HG02943 (cell line): ENCODE results near the gene DPYSL5.

Experiments
- ATAC-seq: cut with Tn5 transposase; IDR thresholded peaks from one replicate; pipeline ENCODE4 v1.9.1; 2021; ENCODE audit warnings: mild to moderate bottlenecking, low read depth, moderate library complexity; ENCODE audit not compliant: unreplicated experiment

The DPYSL5 gene

GRCh38 chr2:26843041-26843440 lies 4.9 kb upstream of the DPYSL5 start:
- no peak for ATAC-seq

GRCh38 chr2:26845021-26845420 lies 2.9 kb upstream of the DPYSL5 start:
- no peak for ATAC-seq

- ATAC-seq, result no peak
These were observed 1.3 kb upstream of the DPYSL5 start for GRCh38 chr2:26846334-26847306.

- ATAC-seq, result no peak
These were observed 651 bp upstream of the DPYSL5 start for GRCh38 chr2:26847307-26847654.

- no peak for ATAC-seq
These were observed 564 bp downstream of the DPYSL5 start for GRCh38 chr2:26848336-26849055.

GRCh38 chr2:26849056-26849999 lies 1.4 kb downstream of the DPYSL5 start:
- ATAC-seq, result no peak

- ATAC-seq, result no peak
These were observed 2.1 kb downstream of the DPYSL5 start for GRCh38 chr2:26850000-26850431.

- no peak for ATAC-seq
These were observed 2.6 kb downstream of the DPYSL5 start for GRCh38 chr2:26850505-26850904.

- no peak for ATAC-seq
These were observed 4.7 kb downstream of the DPYSL5 start for GRCh38 chr2:26852405-26853306.

- no peak for ATAC-seq
These were observed 5.8 kb downstream of the DPYSL5 start for GRCh38 chr2:26853751-26854150.

GRCh38 chr2:26854283-26854827 lies 6.4 kb downstream of the DPYSL5 start:
- no peak for ATAC-seq

- ATAC-seq, result no peak
These were observed 7.5 kb downstream of the DPYSL5 start for GRCh38 chr2:26855466-26855865.

- no peak for ATAC-seq
These were observed 11.7 kb downstream of the DPYSL5 start for GRCh38 chr2:26859622-26860021.

GRCh38 chr2:26860211-26860850 lies 12.4 kb downstream of the DPYSL5 start:
- no peak for ATAC-seq

GRCh38 chr2:26861610-26862224 lies 13.8 kb downstream of the DPYSL5 start:
- ATAC-seq, result no peak

- ATAC-seq, result no peak
These were observed 16.3 kb downstream of the DPYSL5 start for GRCh38 chr2:26864226-26864625.

GRCh38 chr2:26864646-26865045 lies 16.7 kb downstream of the DPYSL5 start:
- ATAC-seq, result no peak

- ATAC-seq, result no peak
These were observed 22.7 kb downstream of the DPYSL5 start for GRCh38 chr2:26870585-26871095.
